Neural progenitor cell (in vitro differentiated cells): ENCODE measurements around the gene GUCA1A. TPM values are rescaled to one million over a fixed set of nuclear protein-coding genes. Genes with fewer than 3 reads are reported as not detected.

Experiments
- DNase-seq: peaks from one replicate; pipeline ENCODE4 v3.0.0-alpha.2; 2016; ENCODE audit warnings: low spot score
- H2AFZ ChIP-seq: fragments of 200-600 bp; sonication (generic); replicated peaks from 2 replicates; pipeline ENCODE4 v1.6.1; 2016; ENCODE audit warnings: antibody characterized with exemption
- H3F3A ChIP-seq: fragments of 200-600 bp; sonication (generic); 2 replicates; pipeline ENCODE4 v1.6.1; 2016; ENCODE audit warnings: antibody characterized with exemption, low read depth
- H3K27ac ChIP-seq: fragments of 200-600 bp; sonication (generic); 2 replicates; pipeline ENCODE4 v1.5.1; 2016; ENCODE audit warnings: mild to moderate bottlenecking
- H3K27me3 ChIP-seq: fragments of 200-600 bp; sonication (generic); 2 replicates; pipeline ENCODE4 v1.6.1; 2016; ENCODE audit warnings: mild to moderate bottlenecking, moderate library complexity
- H3K36me3 ChIP-seq: fragments of 200-600 bp; sonication (generic); 2 replicates; pipeline ENCODE4 v1.5.1; 2016
- H3K4me1 ChIP-seq: fragments of 200-600 bp; sonication (generic); 2 replicates; pipeline ENCODE4 v1.6.1; 2016; ENCODE audit warnings: mixed run types
- H3K4me2 ChIP-seq: fragments of 200-600 bp; sonication (generic); 2 replicates; pipeline ENCODE4 v1.6.1; 2016
- H3K4me3 ChIP-seq: fragments of 200-600 bp; sonication (generic); 2 replicates; pipeline ENCODE4 v1.5.1; 2016
- H3K79me2 ChIP-seq: fragments of 200-600 bp; sonication (generic); 2 replicates; pipeline ENCODE4 v1.6.1; 2016; ENCODE audit warnings: low read depth
- H3K9ac ChIP-seq: fragments of 200-600 bp; sonication (generic); 2 replicates; pipeline ENCODE4 v1.6.1; 2016
- H3K9me3 ChIP-seq: fragments of 200-600 bp; sonication (generic); 2 replicates; pipeline ENCODE4 v1.5.1; 2016; ENCODE audit warnings: low read depth
- H4K20me1 ChIP-seq: fragments of 200-600 bp; sonication (generic); 2 replicates; pipeline ENCODE4 v1.6.1; 2016; ENCODE audit warnings: low read depth
- H3K27ac Mint-ChIP-seq: 3 replicates; pipeline ENCODE4 v1.8.0; 2021; ENCODE audit warnings: mixed read lengths
- H3K27me3 Mint-ChIP-seq: 2 replicates; pipeline ENCODE4 v1.8.0; 2022; ENCODE audit warnings: low read depth, mild to moderate bottlenecking, inconsistent platforms, moderate library complexity, mixed read lengths; ENCODE audit not compliant: insufficient read depth
- H3K36me3 Mint-ChIP-seq: 3 replicates; pipeline ENCODE4 v1.8.0; 2021; ENCODE audit warnings: mixed read lengths
- H3K4me1 Mint-ChIP-seq: 3 replicates; pipeline ENCODE4 v1.8.0; 2021; ENCODE audit warnings: mixed read lengths
- H3K4me3 Mint-ChIP-seq: 3 replicates; pipeline ENCODE4 v1.8.0; 2021; ENCODE audit warnings: mild to moderate bottlenecking, moderate library complexity, mixed read lengths
- H3K9me3 Mint-ChIP-seq: 3 replicates; pipeline ENCODE4 v1.8.0; 2020; ENCODE audit warnings: mixed read lengths
- EZH2 ChIP-seq: fragments of 200-600 bp; sonication (generic); IDR thresholded peaks from 2 replicates; pipeline ENCODE4 v1.6.1; 2017; ENCODE audit warnings: antibody characterized with exemption, mild to moderate bottlenecking, moderate library complexity
- EZH2phosphoT487 ChIP-seq: fragments of 200-600 bp; sonication (generic); IDR thresholded peaks from 2 replicates; pipeline ENCODE4 v1.6.1; 2017; ENCODE audit warnings: antibody characterized with exemption
- total RNA-seq: library from RNA; depleted of rRNA; stranded (reverse); fragments of >200 nt; gene quantifications from 2 replicates; pipeline ENCODE4 v1.2.3, GENCODE V29; 2015; ENCODE audit warnings: low replicate concordance
- TF ChIP-seq, protein P1 (sequence below): fragments of 200-600 bp; sonication (generic); IDR thresholded peaks from 2 replicates; pipeline ENCODE4 v1.5.1; 2017; ENCODE audit warnings: antibody characterized with exemption, mild to moderate bottlenecking

Gene GUCA1A
- total RNA-seq, 1 donor from 2014 or later = 1.9 TPM

DNA sequence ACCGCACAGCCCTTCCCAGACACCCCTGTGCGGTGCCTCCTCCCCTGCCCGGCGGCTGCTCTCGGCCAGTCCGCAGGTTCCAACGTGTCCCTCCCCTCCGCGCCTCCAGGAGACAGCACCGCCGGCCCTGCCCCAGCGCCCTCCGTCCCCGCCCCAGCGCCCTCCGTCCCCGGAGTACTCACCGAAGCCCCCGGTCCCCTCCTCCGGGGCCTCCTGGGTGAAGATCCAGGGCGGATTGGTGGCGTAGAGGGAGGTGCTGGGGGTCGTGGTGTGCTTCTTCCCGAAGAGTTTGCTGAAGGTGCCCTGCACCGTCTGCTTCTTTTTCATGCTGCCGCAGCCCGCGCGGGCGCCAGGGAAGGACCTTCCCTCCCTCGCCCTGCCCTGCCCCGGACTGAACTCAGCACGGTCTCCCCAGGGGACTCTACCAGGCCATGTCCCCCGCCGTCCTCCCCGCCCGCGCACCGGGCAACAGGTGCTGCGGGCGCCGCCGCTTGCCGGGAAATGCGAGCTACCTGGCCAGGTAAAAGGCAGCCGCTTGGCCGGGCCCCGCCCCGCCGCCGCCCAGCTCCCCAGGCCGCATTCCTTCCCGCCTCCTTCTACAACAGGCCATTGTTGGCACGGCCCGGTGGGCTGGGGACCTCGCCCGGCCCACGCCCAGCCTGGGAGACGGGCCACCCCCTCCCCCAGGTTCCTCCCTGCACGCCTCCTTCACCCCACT, 30.9 kb upstream of the GUCA1A start, which contains the start of gene C6orf132:
Gene C6orf132, minus strand, starts transcription at position 503 of the 718 bp plus-strand sequence. Its CDS starts 176 bp downstream, at position 327.
- Histone ChIP-seq H3K4me1 (peaks cover 34% of the 10 kb centered on the region), H4K20me1 (no peaks in the 10 kb centered on the region), H2AFZ (peak within 1 kb of the TSS; percentile 88), H3F3A (peaks cover 47% of the 10 kb centered on the region), H3K4me2 (peak within 1 kb of the TSS; percentile 95), H3K4me3 (peak within 1 kb of the TSS; percentile 79), H3K27ac (no peak within 1 kb of the TSS), H3K27me3 (peaks cover 38% of the 10 kb centered on the region), H3K9ac (peak within 1 kb of the TSS; percentile 8), H3K36me3 (no peaks in the 10 kb centered on the region), H3K79me2 (peaks cover 26% of the 10 kb centered on the region), H3K9me3 (no peaks in the 10 kb centered on the region)
- Mint-ChIP-seq H3K27ac (no peak within 1 kb of the TSS), H3K9me3 (no peaks in the 10 kb centered on the region), H3K36me3 (no peaks in the 10 kb centered on the region), H3K27me3 (peaks cover 18% of the 10 kb centered on the region), H3K4me3 (peak within 1 kb of the TSS; percentile 83), H3K4me1 (peaks cover 39% of the 10 kb centered on the region)
- peak; percentile 76 for DNase-seq
- TF ChIP-seq, protein P1, sequence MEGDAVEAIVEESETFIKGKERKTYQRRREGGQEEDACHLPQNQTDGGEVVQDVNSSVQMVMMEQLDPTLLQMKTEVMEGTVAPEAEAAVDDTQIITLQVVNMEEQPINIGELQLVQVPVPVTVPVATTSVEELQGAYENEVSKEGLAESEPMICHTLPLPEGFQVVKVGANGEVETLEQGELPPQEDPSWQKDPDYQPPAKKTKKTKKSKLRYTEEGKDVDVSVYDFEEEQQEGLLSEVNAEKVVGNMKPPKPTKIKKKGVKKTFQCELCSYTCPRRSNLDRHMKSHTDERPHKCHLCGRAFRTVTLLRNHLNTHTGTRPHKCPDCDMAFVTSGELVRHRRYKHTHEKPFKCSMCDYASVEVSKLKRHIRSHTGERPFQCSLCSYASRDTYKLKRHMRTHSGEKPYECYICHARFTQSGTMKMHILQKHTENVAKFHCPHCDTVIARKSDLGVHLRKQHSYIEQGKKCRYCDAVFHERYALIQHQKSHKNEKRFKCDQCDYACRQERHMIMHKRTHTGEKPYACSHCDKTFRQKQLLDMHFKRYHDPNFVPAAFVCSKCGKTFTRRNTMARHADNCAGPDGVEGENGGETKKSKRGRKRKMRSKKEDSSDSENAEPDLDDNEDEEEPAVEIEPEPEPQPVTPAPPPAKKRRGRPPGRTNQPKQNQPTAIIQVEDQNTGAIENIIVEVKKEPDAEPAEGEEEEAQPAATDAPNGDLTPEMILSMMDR = peak; percentile 16
- no peak for TF ChIP-seq EZH2phosphoT487
- peak; percentile 53 for TF ChIP-seq EZH2

DNA sequence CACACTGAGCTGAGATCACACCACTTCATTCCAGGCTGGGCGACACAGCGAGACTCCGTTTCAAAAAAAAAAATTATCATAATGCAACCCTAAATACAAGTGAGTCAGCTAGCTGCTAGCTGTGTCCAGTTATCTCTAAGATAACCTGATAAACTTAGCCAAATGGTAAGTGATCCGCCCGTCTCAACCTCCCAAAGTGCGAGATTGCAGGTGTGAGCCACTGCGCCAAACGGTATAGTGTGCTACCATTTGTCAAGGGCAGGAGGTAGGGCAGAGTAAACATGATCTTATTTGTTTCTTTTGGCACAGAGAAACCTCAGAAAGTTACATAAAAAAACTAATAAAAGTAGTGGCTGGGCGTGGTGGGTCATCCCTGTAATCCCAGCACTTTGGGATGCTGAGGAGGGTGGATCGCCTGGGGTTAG, 26.0 kb upstream of the GUCA1A start:
- no peak overlapping the region for H3K4me2 ChIP-seq
- H3K36me3 Mint-ChIP-seq = no peaks in the 10 kb centered on the region
- peaks cover 3% of the 10 kb centered on the region for H3K79me2 ChIP-seq
- H3K27me3 Mint-ChIP-seq = peaks cover 17% of the 10 kb centered on the region
- no peak overlapping the region for H3K4me3 ChIP-seq
- H3K4me1 ChIP-seq = peaks cover 16% of the 10 kb centered on the region
- no peaks in the 10 kb centered on the region for H3K9me3 Mint-ChIP-seq
- H3K4me1 Mint-ChIP-seq = peaks cover 18% of the 10 kb centered on the region
- peaks cover 16% of the 10 kb centered on the region for H3F3A ChIP-seq
- H3K27me3 ChIP-seq = peaks cover 13% of the 10 kb centered on the region
- TF ChIP-seq, protein P1 = no peak
- no peak for TF ChIP-seq EZH2phosphoT487
- no peak for TF ChIP-seq EZH2
- H2AFZ ChIP-seq = no peak overlapping the region
- H3K36me3 ChIP-seq = no peaks in the 10 kb centered on the region
- no peak for DNase-seq
- H3K9ac ChIP-seq = no peak overlapping the region
- no peaks in the 10 kb centered on the region for H3K9me3 ChIP-seq
- no peak overlapping the region for H3K27ac Mint-ChIP-seq
- H3K27ac ChIP-seq = no peak overlapping the region
- no peak overlapping the region for H3K4me3 Mint-ChIP-seq
- no peaks in the 10 kb centered on the region for H4K20me1 ChIP-seq

DNA sequence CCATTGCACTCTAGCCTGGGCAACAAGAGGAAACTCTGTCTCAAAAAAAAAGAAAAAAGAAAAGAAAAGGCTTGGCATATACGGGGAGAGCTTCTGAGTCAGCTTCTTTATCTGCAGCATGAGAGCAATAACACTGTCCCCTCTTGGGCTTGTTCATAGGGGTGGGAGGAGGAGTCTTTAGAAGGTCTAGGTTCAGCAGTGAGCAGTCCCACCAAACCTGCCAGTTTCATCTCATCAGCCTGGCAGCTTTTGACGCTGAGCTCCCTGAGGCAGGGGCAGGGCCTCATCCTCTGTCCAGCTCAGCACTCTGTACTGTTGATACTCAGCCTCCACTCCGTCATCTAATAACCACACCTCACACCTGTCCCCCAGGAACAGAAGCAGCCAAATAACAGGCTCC, 25.1 kb upstream of the GUCA1A start:
- DNase-seq = no peak
- Histone ChIP-seq H3K4me2 (peak overlapping the region; percentile 17), H3K27ac (no peak overlapping the region), H3K4me1 (peaks cover 16% of the 10 kb centered on the region), H3K36me3 (no peaks in the 10 kb centered on the region), H3K79me2 (no peaks in the 10 kb centered on the region), H3K9me3 (no peaks in the 10 kb centered on the region), H3K4me3 (no peak overlapping the region), H3K9ac (no peak overlapping the region), H3K27me3 (peaks cover 4% of the 10 kb centered on the region), H3F3A (peaks cover 14% of the 10 kb centered on the region), H4K20me1 (no peaks in the 10 kb centered on the region), H2AFZ (no peak overlapping the region)
- peaks cover 15% of the 10 kb centered on the region for H3K4me1 Mint-ChIP-seq
- H3K4me3 Mint-ChIP-seq = no peak overlapping the region
- H3K27me3 Mint-ChIP-seq = peaks cover 13% of the 10 kb centered on the region
- H3K27ac Mint-ChIP-seq = no peak overlapping the region
- H3K9me3 Mint-ChIP-seq = no peaks in the 10 kb centered on the region
- H3K36me3 Mint-ChIP-seq = no peaks in the 10 kb centered on the region
- TF ChIP-seq, protein P1 = no peak
- TF ChIP-seq EZH2phosphoT487 (no peak), EZH2 (no peak)
